HG03064 (cell line): ENCODE measurements around the gene SAMD4A.
"Not testable (repeated sequence)": the region's sequence is repeated elsewhere in the genome, so short reads cannot be mapped to it uniquely, and the experiment has no call there.

Experiments
- ATAC-seq: cut with Tn5 transposase; IDR thresholded peaks from one replicate; pipeline ENCODE4 v1.9.1; 2021; ENCODE audit warnings: low read depth; ENCODE audit not compliant: unreplicated experiment

SAMD4A gene

DNA sequence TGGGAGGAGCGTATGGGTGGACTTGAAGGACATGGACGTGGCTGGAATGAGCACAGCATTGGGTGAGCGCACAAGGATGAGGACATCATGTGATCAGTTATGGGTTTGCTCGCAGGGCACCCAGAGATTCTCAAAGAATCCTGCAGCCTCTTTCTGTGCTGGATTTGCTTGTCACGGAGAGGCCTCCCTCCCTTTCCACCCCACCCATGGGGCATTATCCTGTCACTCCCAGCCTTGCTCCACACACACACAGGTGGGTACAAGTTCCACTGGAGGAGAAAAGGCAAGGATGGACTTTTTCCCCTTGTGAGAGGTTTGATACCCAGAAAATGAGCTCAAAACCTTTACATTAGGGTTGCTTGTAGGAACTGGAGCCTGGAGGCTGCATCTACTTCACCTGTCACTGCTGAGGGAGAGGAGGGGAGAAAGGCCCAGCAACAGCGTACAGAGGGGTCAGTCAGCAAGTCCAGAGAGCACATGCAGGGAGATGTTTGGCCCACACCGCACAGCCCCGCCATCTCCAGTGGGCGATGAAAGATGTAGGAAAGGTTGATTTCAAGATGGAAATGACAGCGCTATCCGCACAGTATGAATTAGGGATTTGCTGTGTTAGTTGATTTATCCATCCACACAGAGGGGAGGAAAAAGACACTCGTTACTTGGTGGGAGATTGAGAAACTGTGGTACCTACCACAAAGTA lies 223.0 kb downstream of the SAMD4A start:
- no peak for ATAC-seq

DNA sequence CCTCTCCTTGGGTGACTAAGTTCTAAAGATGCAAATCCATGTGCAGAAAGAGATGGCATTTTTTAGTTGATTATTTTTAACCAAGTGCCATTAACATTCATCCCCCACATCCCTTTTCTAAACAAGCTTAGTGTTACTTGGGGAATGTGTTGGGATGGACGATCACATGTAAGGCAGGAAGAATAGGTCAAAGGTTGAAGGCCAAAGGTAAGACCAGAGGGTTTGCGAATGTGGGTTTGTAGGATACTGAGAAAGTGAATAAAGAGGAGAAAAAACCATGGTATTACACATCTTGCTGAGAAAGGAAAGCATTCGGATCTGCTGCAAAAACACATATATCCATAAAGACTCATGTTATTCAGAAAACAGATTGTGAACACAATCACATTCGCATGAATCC lies 224.1 kb downstream of the SAMD4A start:
- no peak for ATAC-seq

DNA sequence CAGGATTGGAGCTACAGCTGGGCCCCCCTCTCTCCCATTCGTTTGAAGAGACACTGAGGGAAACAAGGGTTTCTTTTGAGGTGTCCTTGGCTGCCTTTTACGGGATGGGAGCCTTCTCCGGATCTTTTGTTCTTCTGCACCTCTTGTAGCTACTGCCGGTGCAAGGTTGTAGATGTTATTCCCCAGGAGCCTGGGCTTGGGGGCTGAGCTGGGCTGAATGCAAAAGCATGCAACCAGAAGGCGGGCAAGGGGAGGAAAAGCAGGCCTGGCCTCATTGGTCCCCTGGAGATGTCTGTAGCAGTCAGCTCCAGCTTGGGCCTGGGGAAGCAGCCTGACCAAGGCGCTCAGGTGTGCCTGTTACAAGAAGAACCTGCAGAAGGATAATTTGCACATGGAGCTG lies 225.4 kb downstream of the SAMD4A start:
- ATAC-seq, result no peak

DNA sequence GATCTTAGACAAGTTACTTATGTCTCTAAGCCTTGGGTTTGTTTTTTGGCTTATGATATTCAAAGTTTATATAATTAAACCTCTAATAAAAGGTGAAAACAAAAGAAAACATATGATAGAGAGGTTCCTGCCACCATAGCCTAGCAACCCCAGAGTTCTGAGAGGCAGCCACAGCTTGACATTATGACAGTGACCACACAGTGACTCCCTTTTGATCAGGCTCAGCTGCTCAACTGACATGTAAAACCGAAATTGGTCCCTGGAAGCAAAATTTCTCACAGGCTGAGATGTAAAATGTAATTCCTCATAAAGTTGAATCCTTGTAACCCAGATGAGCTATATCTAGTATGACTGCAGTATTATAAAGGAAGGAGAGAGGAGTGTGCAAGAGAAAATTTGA lies 227.2 kb downstream of the SAMD4A start:
- no peak for ATAC-seq

DNA sequence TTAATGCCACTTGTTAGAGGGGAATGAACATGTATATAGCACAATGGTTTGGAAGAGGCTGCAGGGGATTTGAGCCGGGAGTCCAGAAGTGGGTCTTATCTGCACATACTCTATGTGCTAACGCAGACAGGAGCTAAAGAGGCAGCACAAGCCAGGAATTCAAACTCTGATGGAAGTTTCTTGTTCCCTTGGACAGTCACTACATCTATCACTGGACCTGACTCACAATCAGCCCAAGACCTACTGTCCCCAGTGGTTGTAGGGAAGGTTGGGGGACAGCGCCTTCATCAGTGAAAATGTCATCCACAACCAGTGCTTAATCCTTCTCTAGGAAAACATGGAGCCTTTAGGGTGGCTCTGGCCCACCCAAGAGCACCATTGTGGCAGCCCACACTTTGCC lies 227.9 kb downstream of the SAMD4A start:
- ATAC-seq, result no peak

DNA sequence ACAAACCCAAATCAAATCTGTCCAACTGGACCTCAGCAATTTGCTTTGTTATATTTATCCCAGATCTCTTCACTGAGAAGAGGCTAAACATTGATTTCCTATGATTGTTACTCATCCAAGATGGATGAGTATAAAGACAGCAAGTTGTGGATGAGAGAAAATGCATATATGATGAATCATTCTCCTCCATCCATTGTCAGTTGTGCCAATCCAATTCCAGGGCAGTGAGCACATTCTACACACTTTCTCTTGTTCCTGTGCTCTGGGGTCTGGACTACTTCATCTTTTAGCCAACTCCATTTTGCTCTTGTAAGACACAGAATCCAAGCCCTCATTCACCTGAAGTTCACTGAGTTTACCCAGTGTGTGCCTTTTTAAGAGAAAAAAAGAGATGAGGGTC lies 230.0 kb downstream of the SAMD4A start:
- ATAC-seq, result no peak

DNA sequence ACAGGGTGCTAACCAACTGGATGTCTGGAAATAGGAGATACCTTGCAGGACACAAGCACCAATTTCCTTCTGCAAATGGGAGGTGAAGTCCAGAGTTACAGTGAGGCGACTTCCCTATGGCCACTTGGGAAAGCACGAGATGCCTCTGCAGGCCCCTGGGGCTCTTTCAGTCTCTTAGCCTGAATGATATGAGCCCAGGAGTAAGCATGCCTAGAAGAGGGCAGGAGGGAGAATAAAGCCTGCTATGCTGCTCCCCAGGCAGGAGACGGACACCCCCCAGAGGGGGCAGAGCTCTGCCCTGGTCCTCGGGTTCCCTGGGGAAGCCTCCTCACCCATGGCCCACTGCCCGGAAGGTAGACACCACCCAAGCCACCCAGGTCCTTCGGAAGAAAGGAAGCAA lies 230.6 kb downstream of the SAMD4A start:
- ATAC-seq, result no peak

DNA sequence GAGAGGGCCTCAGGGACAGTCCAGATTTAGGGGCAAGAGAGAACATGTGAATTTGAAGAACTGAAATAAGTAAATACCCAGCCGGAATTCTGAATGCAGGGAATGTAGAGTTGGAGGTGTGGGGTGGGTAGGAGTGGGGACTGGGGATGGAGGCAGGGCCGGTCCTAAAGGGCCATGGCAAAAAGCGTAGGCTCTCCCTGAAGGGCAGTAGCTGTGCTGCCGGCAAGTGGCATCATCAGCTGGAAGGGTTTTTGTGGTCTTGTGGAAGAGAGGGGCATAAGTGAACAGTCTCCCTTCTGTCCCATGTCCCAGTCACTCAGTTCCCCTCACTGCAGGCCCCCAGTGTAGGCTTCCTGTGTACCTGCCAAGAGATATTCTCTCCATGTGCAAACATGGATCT lies 231.1 kb downstream of the SAMD4A start:
- ATAC-seq, result no peak

DNA sequence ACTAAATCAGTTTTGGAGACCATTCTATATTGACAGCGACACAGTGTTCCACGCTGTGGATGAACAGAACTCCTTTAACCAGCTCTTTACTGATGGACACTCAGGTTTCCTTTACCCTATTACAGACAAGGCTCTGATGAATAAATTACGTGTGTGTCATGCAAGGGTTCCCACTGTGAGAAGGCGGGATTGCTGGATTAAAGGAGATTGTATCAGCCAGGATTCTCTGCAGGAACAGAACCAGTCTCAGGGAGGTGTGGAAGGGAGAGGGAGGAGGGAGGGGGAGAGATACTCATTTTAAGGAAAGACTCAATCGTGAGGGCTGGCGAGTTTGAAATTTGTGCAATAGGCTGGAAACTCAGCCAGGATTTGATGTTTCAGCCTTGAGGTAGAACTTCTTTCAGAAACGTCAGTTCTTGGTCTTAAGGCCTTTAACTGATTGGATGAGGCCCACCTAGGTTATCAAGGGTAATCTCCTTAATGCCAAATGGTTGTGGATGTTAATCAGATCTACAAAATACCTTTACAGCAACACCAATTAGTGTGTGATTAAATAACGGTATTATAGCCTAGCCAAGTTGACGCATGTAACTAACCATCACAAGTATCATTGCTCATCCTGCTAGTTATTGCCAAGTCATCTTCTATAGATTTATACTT lies 231.7 kb downstream of the SAMD4A start:
- no peak for ATAC-seq

DNA sequence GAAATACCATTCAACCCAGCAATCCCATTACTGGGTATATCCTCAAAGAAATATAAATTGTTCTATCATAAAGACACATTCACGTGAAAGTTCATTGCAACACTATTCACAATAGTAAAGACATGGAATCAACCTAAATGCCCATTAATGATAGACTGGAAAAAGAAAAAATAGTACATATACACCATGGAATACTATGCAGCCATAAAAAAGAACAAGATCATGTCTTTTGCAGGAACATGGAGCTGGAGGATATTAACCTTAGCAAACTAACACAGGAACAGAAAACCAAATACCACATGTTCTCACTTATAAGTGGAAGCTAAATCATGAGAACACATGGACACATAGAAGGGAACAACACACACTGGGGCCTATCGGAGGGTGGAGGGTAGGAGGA lies 234.6 kb downstream of the SAMD4A start:
- ATAC-seq, result not testable (repeated sequence)

DNA sequence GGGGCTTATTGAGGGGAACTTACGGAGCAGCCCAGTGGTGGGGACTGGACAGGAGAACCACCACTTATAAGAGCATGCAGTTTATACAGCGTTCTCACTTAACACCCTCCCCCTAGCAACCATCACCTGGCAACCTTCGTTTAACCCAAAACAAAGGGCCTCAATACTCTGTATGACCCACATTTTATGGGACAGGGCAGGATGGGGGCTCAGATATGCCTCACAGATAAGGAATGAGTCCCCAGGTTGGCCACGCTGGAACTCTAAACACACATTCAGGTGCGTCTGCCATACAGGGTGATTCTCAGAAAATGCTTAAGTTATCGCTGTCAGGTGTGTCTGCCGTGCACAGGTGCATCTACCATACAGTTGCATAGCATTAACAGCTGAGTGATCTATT lies 236.5 kb downstream of the SAMD4A start:
- no peak for ATAC-seq

DNA sequence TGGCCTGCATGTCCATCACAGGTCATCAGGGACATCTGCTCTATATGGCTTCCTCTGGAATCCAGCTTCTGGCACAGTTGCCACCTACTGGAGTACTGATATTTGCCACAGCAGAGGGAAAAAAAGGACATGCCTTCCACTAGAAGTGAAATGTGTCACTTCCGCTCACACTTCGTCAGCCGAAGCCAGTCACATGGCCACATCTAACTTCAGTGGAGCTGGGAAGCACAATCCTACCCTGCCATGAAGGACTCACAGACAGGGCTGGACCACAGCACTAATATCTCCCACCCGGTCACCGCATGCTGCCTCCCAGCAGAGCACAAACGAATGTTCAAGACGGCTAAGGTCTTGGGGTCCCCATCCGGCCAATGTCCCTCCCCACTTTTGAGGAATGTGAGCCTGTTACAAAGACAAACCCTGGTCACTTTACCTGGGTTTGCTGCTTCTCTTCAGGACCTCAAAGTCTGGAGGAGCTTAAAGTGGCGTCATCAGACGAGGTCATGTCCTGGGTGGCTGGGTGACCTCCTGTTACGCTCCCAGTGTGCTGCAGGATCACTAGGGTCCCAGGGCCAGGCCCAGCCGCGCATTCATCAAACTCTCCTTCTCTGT lies 237.1 kb downstream of the SAMD4A start:
- no peak for ATAC-seq

DNA sequence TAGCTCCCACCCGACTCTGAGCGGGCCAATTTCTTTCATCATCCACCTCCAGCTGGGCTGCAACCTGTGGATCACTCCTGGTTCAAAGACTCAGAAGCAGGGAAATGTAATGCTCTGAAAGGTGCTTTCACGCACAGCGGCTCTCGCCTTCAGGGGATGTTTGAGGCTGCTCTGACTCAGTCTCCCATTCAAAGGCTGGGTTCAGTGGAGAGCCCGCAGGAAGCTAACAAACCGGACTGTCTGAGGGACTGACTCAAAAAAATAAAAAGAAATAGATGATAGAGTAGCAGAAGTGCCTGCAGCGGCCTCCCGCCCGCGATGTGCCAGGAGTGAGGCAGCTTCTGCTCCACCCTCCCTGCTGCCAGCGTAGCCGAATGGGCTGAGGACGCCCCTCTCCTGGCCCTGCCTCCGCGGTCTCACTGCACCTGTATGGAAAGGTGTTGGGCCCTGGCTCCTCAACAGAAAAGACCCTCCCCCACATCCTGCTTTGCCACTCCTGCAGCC lies 237.7 kb downstream of the SAMD4A start:
- no peak for ATAC-seq

DNA sequence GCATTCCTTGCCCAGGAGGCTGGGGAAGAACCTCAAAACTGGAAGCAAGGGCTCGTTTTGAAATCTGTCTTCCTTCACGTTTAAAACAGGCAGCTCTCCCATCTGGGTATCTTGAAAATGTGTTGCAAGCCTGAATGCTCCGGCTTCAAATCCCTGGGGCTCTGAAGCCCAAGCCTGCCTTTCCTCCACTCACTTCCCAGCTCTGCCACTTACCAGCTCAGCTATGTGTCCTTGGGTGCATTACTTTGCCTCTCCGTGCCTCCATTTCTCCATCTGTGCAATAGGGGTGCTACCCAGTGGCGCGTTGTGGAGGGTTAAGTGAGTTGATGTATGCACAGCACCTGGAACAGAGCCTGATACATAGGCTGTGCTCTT lies 238.1 kb downstream of the SAMD4A start:
- ATAC-seq, result no peak

DNA sequence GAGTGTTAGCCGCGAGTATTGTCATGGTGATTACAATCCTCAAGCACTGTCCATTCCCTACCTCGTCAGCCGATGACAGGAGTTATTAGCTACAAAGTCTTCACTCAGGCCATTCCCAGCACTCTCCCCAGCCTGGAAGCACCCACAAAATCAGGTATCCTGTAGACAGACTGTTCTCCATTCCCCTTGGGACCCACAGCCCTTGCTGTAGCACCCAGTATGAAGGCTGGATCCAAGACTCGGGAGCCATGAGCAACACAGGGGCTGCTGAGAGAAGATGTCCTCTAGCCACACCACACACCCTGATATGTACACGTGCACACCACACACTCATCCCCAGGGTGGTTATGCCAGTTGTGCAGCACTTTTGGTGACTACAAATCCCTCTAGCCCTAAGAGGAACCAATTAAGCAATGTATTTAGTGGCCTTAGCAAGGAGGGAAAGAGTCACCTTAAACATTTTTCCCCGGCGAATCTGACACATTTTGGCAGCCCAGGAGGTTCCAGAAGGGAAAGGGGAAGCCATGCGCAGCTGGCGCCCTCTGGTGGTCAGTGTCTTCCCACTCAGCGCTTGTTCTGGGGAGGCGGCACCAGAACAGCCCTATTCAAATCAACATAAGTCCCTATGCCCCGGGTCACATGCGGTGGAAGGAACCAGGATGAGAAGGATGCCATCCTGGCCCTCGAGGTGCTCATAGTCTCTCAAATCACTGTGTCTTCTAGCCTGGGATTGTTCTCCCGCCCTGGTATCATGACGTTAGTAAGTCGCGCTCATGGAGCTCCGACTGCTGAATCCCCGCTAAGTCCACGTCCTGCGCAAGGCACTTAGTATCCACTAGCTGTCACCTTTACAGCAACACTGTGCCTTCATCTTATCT lies 238.8 kb downstream of the SAMD4A start:
- no peak for ATAC-seq

DNA sequence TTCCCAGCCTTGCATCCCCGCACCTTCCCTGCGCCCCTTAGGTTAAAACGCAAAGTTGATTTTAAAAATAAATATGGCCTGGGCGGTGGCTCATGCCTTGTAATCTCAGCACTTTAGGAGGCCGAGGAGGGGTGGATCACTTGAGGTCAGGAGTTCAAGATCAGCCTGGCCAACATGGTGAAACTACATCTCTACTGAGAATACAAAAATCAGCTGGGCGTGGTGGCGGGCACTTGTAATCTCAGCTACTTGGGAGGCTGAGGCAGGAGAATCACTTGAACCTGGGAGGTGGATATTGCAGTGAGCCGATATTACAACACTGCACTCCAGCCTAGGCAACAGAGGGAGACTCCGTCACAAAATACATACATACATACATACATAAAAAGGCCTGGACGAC lies 239.7 kb downstream of the SAMD4A start:
- ATAC-seq, result no peak

DNA sequence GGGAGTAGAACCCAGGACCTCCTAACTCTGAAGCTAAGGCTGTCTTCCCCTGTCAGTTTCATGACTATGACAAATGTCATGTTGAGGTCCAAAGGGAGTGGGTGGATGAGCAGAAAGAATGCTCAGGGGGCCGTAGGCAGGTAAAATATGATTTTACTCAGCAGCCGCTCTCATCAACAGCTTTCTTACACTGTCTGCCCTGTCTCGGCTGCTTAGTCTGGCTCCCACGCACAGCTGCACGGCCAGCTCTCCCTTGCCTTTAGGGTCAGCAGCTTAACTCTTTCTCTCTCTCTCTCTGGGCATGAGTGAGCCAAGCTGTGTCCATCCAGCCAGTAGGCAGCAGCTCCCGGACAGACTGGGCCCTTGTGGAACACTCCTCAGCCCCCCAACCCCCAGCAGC lies 240.5 kb downstream of the SAMD4A start:
- ATAC-seq, result no peak

DNA sequence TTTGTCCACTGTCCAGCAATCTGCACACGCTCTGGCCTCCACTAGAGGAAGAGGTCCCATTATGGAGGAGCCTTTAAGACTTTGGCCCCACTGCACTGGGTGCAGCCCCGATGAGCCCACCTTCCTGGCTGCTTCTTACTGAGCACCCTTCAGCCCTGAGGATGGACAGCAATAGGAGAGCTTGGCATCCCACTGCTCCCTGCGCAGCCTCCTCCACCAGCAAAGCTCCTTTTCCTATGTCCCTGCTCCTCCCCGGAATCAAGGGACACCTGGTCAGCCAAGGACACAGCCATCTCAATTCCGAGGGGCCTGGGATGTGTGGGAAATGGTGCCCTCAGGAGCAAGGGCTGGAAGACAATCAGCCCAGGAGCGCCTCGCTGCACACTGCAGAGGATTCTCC lies 241.0 kb downstream of the SAMD4A start:
- ATAC-seq, result no peak

DNA sequence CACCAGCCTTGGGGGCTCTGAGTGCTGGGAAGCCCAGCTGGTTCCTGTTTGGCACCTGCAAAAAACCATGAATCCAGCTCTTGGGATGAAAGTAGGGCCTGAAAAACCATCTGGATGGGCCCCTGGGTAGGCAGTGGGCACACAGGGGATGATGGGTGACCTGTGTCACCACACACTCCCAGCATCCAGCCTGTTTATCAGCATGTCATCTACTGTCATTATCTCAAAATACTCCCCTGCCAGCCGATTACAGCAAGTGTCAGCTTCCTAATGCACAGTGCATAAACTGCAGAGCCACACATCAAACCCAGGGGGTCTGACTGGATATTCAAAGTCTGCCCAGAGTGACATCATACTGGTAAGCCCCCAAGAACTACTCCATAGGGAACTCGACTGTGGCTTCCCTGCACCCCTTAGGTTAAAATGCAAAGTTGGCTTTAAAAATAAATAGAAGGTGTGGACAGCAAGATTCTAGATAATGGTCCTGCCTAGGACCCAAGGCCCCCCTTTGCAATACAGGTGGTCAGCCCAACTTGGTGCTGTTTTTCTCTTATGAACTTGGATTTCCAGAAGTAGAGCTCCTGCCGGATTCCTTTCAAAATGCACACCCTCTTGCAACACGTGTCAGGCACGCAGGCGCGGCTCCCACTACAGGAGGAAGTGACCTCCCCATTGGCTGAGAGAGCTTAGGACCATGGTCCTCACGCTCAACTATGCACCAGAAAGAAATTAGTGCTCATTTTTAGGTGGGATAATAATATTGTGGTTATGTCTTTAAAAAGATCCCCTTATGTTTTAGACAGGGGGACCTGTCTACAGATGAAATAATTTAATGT lies 241.6 kb downstream of the SAMD4A start:
- no peak for ATAC-seq

DNA sequence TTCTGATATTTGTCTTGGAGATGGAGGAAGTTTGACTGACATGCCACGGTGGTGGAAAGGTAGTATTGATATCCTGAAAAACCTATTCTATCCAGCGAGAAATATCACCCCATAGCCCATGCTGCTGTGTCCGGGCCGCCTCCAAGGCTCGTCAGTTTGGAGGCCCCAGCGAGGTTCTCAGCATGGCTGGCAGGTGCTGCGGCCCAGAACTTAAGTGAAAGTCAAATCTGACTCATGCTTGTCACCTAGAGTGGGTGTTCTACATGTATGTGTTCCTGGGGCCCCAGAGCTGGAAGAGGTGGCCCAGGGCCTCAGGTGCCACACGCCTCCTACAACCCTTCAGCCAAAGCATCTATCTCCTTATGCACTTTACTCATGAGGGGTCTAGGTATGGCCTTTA lies 242.8 kb downstream of the SAMD4A start:
- ATAC-seq, result no peak
